ENCODE measurements around the gene CCN5. TPM values are rescaled to one million over a fixed set of nuclear protein-coding genes. Genes with fewer than 3 reads are reported as not detected.
A peak's percentile ranks its signal among the peaks of the same experiment; 100 is the strongest.

Gene CCN5
- total and polyA plus RNA-seq, 2 of the 13 experiments (the other 11 are each of a cell fraction or from before 2014, with no cell fraction given), result 0.12 TPM; not detected in 1

GRCh38 chr20:44692932-44693480, 22.2 kb upstream of the CCN5 start (continued):
- TF ChIP-seq FOXO4 (CRISPR knock-in tag; conservative IDR thresholded peaks at IDR 0.05), result no peak
- TF ChIP-seq, protein P1, sequence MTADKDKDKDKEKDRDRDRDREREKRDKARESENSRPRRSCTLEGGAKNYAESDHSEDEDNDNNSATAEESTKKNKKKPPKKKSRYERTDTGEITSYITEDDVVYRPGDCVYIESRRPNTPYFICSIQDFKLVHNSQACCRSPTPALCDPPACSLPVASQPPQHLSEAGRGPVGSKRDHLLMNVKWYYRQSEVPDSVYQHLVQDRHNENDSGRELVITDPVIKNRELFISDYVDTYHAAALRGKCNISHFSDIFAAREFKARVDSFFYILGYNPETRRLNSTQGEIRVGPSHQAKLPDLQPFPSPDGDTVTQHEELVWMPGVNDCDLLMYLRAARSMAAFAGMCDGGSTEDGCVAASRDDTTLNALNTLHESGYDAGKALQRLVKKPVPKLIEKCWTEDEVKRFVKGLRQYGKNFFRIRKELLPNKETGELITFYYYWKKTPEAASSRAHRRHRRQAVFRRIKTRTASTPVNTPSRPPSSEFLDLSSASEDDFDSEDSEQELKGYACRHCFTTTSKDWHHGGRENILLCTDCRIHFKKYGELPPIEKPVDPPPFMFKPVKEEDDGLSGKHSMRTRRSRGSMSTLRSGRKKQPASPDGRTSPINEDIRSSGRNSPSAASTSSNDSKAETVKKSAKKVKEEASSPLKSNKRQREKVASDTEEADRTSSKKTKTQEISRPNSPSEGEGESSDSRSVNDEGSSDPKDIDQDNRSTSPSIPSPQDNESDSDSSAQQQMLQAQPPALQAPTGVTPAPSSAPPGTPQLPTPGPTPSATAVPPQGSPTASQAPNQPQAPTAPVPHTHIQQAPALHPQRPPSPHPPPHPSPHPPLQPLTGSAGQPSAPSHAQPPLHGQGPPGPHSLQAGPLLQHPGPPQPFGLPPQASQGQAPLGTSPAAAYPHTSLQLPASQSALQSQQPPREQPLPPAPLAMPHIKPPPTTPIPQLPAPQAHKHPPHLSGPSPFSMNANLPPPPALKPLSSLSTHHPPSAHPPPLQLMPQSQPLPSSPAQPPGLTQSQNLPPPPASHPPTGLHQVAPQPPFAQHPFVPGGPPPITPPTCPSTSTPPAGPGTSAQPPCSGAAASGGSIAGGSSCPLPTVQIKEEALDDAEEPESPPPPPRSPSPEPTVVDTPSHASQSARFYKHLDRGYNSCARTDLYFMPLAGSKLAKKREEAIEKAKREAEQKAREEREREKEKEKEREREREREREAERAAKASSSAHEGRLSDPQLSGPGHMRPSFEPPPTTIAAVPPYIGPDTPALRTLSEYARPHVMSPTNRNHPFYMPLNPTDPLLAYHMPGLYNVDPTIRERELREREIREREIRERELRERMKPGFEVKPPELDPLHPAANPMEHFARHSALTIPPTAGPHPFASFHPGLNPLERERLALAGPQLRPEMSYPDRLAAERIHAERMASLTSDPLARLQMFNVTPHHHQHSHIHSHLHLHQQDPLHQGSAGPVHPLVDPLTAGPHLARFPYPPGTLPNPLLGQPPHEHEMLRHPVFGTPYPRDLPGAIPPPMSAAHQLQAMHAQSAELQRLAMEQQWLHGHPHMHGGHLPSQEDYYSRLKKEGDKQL (CRISPR knock-in tag; IDR thresholded peaks at IDR 0.05; ENCODE audit: low read depth), result 0 out of 2 replicates have a peak, but pooled peaks have one; percentile 25
- TF ChIP-seq, protein P2, sequence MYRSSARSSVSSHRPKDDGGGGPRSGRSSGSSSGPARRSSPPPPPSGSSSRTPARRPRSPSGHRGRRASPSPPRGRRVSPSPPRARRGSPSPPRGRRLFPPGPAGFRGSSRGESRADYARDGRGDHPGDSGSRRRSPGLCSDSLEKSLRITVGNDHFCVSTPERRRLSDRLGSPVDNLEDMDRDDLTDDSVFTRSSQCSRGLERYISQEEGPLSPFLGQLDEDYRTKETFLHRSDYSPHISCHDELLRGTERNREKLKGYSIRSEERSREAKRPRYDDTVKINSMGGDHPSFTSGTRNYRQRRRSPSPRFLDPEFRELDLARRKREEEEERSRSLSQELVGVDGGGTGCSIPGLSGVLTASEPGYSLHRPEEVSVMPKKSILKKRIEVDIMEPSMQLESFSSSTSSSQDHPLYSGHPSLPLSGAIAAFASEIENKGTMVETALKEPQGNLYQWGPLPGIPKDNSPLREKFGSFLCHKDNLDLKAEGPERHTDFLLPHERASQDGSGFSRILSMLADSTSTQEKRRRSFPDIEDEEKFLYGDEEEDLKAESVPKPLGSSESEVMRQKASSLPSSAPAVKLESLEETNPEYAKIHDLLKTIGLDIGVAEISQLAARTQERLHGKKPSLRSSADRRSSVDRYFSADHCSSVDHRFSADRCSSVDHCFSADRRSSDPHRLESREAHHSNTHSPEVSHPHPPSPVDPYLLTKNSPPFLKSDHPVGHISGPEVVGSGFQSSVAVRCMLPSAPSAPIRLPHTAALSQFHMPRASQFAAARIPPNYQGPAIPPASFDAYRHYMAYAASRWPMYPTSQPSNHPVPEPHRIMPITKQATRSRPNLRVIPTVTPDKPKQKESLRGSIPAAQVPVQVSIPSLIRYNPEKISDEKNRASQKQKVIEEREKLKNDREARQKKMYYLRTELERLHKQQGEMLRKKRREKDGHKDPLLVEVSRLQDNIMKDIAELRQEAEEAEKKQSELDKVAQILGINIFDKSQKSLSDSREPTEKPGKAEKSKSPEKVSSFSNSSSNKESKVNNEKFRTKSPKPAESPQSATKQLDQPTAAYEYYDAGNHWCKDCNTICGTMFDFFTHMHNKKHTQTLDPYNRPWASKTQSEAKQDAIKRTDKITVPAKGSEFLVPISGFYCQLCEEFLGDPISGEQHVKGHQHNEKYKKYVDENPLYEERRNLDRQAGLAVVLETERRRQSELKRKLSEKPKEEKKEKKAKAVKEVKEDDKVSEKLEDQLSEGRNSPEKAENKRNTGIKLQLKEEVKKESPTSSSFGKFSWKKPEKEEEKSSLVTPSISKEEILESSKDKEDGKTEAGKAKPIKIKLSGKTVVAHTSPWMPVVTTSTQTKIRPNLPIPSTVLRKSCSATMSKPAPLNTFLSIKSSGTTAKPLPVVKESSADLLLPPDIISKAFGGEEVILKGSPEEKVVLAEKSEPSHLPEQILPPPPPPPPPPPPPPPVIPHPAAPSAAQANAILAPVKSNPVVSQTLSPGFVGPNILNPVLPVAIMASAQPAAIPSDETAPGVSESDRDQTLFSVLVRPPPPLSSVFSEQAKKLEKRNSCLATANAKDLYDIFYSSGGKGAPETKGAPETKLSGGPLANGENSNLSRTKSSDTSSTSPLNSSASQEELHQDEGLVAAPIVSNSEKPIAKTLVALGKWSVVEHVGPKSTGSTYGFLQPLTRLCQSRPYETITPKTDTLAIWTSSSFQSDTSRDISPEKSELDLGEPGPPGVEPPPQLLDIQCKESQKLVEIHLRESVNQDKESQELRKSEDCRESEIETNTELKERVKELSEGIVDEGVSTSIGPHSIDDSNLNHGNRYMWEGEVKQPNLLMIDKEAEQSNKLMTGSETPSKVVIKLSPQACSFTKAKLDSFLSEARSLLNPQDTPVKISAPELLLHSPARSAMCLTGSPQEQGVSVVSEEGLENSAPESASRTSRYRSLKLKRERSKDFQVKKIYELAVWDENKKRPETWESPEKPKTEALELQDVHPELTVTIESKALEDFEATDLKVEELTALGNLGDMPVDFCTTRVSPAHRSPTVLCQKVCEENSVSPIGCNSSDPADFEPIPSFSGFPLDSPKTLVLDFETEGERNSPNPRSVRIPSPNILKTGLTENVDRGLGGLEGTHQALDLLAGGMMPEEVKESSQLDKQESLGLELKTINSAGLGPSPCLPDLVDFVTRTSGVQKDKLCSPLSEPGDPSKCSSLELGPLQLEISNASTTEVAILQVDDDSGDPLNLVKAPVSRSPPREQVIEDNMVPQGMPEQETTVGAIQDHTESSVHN (CRISPR knock-in tag; IDR thresholded peaks at IDR 0.05), result no peak
- no peak for TF ChIP-seq ZNF496 (CRISPR knock-in tag; IDR thresholded peaks at IDR 0.05; ENCODE audit: insufficient replicate concordance)
- no peak for TF ChIP-seq AGO1 (IDR thresholded peaks at IDR 0.05; ENCODE audit: low read depth, low read length, poor library complexity, severe bottlenecking)
- TF ChIP-seq NKX3-1 (CRISPR knock-in tag; IDR thresholded peaks at IDR 0.05), result no peak
- no peak for TF ChIP-seq ZNF639 (CRISPR knock-in tag; conservative IDR thresholded peaks at IDR 0.05)
- TF ChIP-seq ZFP36 (IDR thresholded peaks at IDR 0.05; ENCODE audit: borderline replicate concordance, low read depth, low read length, partially characterized antibody), result peak; percentile 65
- TF ChIP-seq, protein P3, sequence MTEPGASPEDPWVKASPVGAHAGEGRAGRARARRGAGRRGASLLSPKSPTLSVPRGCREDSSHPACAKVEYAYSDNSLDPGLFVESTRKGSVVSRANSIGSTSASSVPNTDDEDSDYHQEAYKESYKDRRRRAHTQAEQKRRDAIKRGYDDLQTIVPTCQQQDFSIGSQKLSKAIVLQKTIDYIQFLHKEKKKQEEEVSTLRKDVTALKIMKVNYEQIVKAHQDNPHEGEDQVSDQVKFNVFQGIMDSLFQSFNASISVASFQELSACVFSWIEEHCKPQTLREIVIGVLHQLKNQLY (CRISPR knock-in tag; IDR thresholded peaks at IDR 0.05), result 0 out of 2 replicates have a peak, but pooled peaks have one; percentile 36
- TF ChIP-seq ISX (CRISPR knock-in tag; conservative IDR thresholded peaks at IDR 0.05), result no peak
- no peak for TF ChIP-seq ZNF225 (CRISPR knock-in tag; IDR thresholded peaks at IDR 0.05)
